ENCODE data around the gene CAST.
"Not testable (repeated sequence)": the region's sequence is repeated elsewhere in the genome, so short reads cannot be mapped to it uniquely, and the experiment has no call there.

The CAST gene

DNA sequence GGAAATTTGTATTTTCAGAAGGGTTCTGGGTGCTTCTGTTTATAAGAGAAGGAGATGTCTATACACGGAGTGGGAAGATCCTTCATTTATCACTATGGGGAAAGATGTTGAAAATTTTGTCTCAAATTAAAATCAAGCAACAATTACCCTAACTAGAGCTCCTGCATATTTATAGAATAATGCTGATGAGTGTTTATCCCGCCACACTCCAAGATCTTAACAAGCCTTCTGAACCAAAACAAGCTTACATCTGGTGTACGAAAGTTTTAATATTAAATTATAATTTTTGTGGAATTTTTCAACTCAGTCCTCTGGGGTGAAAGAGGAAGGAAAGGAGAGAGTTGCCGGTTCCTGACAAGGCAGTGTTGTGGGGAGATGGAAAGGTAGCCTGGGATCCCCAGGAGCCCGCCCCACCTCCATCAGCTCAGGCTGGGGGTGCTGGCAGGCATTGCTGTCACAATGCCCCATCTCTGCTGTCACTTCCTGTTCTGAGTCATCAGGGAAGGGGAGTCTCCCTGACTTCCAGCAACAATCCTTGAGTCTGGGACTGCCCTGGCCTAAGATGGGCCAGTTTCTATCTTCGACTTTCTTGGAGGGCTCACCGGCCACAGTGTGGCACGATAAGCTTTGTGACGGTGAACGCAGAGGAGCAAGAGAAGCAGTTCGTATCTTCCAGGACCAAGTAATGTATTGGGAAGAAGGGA, 81.0 kb downstream of the CAST start:
- TF ChIP-seq, protein P1, sequence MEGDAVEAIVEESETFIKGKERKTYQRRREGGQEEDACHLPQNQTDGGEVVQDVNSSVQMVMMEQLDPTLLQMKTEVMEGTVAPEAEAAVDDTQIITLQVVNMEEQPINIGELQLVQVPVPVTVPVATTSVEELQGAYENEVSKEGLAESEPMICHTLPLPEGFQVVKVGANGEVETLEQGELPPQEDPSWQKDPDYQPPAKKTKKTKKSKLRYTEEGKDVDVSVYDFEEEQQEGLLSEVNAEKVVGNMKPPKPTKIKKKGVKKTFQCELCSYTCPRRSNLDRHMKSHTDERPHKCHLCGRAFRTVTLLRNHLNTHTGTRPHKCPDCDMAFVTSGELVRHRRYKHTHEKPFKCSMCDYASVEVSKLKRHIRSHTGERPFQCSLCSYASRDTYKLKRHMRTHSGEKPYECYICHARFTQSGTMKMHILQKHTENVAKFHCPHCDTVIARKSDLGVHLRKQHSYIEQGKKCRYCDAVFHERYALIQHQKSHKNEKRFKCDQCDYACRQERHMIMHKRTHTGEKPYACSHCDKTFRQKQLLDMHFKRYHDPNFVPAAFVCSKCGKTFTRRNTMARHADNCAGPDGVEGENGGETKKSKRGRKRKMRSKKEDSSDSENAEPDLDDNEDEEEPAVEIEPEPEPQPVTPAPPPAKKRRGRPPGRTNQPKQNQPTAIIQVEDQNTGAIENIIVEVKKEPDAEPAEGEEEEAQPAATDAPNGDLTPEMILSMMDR (IDR thresholded peaks at IDR 0.05; ENCODE audit: extremely low read depth, insufficient read depth, missing control alignments), result no peak
- DNase-seq (ENCODE audit: low spot score), result no peak
- in situ Hi-C loops (cut with MboI; ENCODE audit: low pct_unique_long_range_greater_than_20kb, low sequenced_read_pairs, unreplicated experiment), result loop anchor here (10.0 kb wide), 1 partner anchor 422 kb away; no protein-coding TSS in a partner anchor

- in situ Hi-C loops (cut with MboI; ENCODE audit: low pct_unique_long_range_greater_than_20kb, low sequenced_read_pairs, unreplicated experiment), result loop anchor here (10.0 kb wide), 1 partner anchor 421 kb away; no protein-coding TSS in a partner anchor
- TF ChIP-seq, protein P1 (IDR thresholded peaks at IDR 0.05; ENCODE audit: extremely low read depth, insufficient read depth, missing control alignments), result no peak
Measured at GRCh38 chr5:96743805-96744204, 81.6 kb downstream of the CAST start.

DNA sequence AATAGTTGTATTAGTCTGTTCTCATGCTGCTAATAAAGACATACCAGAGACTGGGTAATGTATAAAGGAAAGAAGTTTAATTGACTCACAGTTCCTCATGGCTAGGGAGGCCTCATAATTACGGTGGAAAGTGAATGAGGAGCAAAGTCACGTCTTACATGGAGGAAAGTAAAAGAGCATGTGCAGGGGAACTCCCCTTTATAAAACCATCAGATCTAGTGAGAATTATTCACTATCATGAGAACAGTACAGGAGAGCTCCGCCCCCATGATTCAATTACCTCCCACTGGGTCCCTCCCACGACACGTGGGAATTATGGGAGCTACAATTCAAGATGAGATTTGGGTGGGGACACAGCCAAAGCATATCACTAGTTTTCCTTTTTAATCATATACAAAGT, 82.0 kb downstream of the CAST start:
- not testable (repeated sequence) for DNase-seq (ENCODE audit: low spot score)
- in situ Hi-C loops (cut with MboI; ENCODE audit: low pct_unique_long_range_greater_than_20kb, low sequenced_read_pairs, unreplicated experiment), result loop anchor here (10.0 kb wide), 1 partner anchor 421 kb away; no protein-coding TSS in a partner anchor

More at GRCh38 chr5:96743805-96744204, 81.6 kb downstream of the CAST start:
- DNase-seq (ENCODE audit: low spot score), result no peak

GRCh38 chr5:96745025-96745424, 82.8 kb downstream of the CAST start:
- no peak for DNase-seq (ENCODE audit: low spot score)
- in situ Hi-C loops (cut with MboI; ENCODE audit: low pct_unique_long_range_greater_than_20kb, low sequenced_read_pairs, unreplicated experiment), result loop anchor here (10.0 kb wide), 1 partner anchor 420 kb away; no protein-coding TSS in a partner anchor
- TF ChIP-seq, protein P1 (IDR thresholded peaks at IDR 0.05; ENCODE audit: extremely low read depth, insufficient read depth, missing control alignments), result no peak

DNA sequence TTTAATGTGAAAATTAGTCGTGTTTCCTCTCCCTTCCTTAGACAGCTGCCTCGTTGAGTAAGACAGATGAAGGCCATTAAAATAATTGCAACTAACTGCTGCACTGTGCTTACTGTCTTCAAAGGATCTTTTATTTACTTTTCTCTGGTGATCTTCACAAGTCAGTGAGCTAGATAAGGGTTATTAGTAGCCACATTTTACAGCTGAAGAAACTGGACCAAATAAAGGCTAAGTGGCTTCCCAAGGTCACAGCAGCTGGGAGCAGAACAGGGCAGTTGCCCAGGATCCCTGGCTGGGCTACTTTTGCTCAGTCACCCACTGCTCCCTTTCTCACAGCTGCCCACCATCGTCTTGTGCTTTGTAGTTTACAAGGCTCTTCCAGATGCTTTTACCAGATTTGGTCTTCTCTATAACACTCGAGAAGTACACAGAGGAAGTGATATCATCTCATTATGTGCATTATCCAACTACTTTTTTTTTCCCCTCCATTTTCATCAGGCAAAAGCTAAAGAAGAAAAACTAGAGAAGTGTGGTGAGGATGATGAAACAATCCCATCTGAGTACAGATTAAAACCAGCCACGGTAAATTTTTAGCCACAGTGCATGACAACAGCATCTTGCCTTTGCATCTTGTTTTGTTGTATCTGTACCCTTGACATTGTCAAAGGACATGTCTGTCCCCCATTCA, 83.8 kb downstream of the CAST start:
- TF ChIP-seq, protein P1 (IDR thresholded peaks at IDR 0.05; ENCODE audit: extremely low read depth, insufficient read depth, missing control alignments), result no peak
- in situ Hi-C loops (cut with MboI; ENCODE audit: low pct_unique_long_range_greater_than_20kb, low sequenced_read_pairs, unreplicated experiment), result loop anchor here (10.0 kb wide), 1 partner anchor 419 kb away; no protein-coding TSS in a partner anchor
- no peak for DNase-seq (ENCODE audit: low spot score)

GRCh38 chr5:96747720-96748119, 85.5 kb downstream of the CAST start:
- in situ Hi-C loops (cut with MboI; ENCODE audit: low pct_unique_long_range_greater_than_20kb, low sequenced_read_pairs, unreplicated experiment), result loop anchor here (10.0 kb wide), 1 partner anchor 417 kb away; no protein-coding TSS in a partner anchor
- TF ChIP-seq, protein P1 (IDR thresholded peaks at IDR 0.05; ENCODE audit: extremely low read depth, insufficient read depth, missing control alignments), result no peak
- no peak for DNase-seq (ENCODE audit: low spot score)

Data from GM13977 (cell line).